ENCODE measurements around the gene ATP8B2.

DNA sequence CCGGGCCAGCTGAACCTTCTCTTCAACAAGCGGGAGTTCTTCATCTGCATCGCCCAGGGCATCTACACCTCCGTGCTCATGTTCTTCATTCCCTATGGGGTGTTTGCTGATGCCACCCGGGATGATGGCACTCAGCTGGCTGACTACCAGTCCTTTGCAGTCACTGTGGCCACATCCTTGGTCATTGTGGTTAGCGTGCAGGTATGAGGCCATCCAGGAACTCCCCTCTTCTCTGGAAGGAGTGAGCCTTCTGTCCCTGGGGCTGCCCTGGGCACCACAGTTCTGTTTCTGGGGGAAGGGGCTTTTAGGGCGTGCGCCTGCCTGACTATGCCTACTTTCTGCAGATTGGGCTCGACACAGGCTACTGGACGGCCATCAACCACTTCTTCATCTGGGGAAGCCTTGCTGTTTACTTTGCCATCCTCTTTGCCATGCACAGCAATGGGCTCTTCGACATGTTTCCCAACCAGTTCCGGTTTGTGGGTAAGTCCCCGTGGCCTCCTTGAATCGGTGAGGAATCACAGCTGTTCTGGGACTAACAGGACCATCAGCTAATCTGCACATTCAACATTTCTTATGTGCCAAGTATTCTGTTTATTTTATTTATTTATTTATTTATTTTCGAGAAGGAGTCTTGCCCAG, 21.1 kb downstream of the ATP8B2 start:
- TF ChIP-seq CTCF (IDR thresholded peaks at IDR 0.05) (no peak), POLR2A (IDR thresholded peaks at IDR 0.05) (no peak)
